ENCODE results near the gene NR3C2.

GRCh38 chr4:148302416-148302815, 139.8 kb downstream of the NR3C2 start:
- no peak for TF ChIP-seq CTCF (conservative IDR thresholded peaks at IDR 0.05; ENCODE audit: low read depth in 2 of 2)
- TF ChIP-seq EZH2 (IDR thresholded peaks at IDR 0.05; ENCODE audit: low read depth, unreplicated experiment): no peak
- no peak for TF ChIP-seq JUNB (IDR thresholded peaks at IDR 0.05; ENCODE audit: unreplicated experiment)
